GM12878 (cell line): ENCODE data around the gene PRRC2A. TPM values are rescaled to one million over a fixed set of nuclear protein-coding genes. Genes with fewer than 3 reads are reported as not detected.

Source experiments
- CEBPB ChIP-seq, 2 experiments: fragments of 150-350 bp in 1 of 2; IDR thresholded peaks; 2 replicates each; pipeline ENCODE4 v1.6.1; 2012 to 2014; ENCODE audit warnings: low read depth in 2 of 2, low read length in 2 of 2, borderline replicate concordance in 1 of 2, inconsistent platforms in 1 of 2
- CHD4 ChIP-seq: fragments of 200-600 bp; sonication (generic); IDR thresholded peaks from 2 replicates; pipeline ENCODE4 v1.6.1; 2016; ENCODE audit warnings: mild to moderate bottlenecking
- EP300 ChIP-seq, 2 experiments: fragments of 150-350 bp in 1 of 2; IDR thresholded peaks; 2 replicates each; pipeline ENCODE4 v1.6.1; 2011 to 2012; ENCODE audit warnings: low read depth in 2 of 2, low read length in 2 of 2, borderline replicate concordance in 1 of 2, improper control_type of control experiment in 1 of 2, inconsistent platforms in 1 of 2; ENCODE audit not compliant: control insufficient read depth in 1 of 2
- NFIC ChIP-seq: IDR thresholded peaks from 2 replicates; pipeline ENCODE4 v1.6.1; 2012; ENCODE audit warnings: low read depth, mild to moderate bottlenecking, inconsistent platforms, low read length, moderate library complexity
- NR2C2 ChIP-seq: IDR thresholded peaks from 2 replicates; pipeline ENCODE4 v1.6.1; 2011; ENCODE audit warnings: borderline replicate concordance, low read depth; ENCODE audit not compliant: control insufficient read depth, insufficient read length
- POLR2AphosphoS2 ChIP-seq: IDR thresholded peaks from 2 replicates; pipeline ENCODE4 v1.6.1; 2011; ENCODE audit warnings: low read depth, mild to moderate bottlenecking, low read length, improper control_type of control experiment, moderate library complexity
- SPI1 ChIP-seq: IDR thresholded peaks from 2 replicates; pipeline ENCODE4 v1.6.1; 2011; ENCODE audit warnings: low read depth, mild to moderate bottlenecking, low read length, moderate library complexity, borderline replicate concordance; ENCODE audit not compliant: insufficient read depth
- ZBED1 ChIP-seq: IDR thresholded peaks from 2 replicates; pipeline ENCODE4 v1.6.1; 2016; ENCODE audit warnings: borderline replicate concordance
- ZNF384 ChIP-seq: IDR thresholded peaks from 2 replicates; pipeline ENCODE4 v1.6.1; 2012; ENCODE audit warnings: low read depth, mild to moderate bottlenecking, low read length, improper control_type of control experiment, borderline replicate concordance
- polyA plus RNA-seq, 11 experiments: library from polyadenylated mRNA; depleted of rRNA in 4 of 11; unstranded in 6 of 11; stranded (reverse) in 5 of 11; fragments of >200 nt; fragmentation: Nextera tagmentation in 4 of 11; fragmentation: Illumina TruSeq in 1 of 11; extraction: Ambion mirVana in 4 of 11; extraction: Trizol in 1 of 11; gene quantifications; 1 replicate in 1 of 11; 2 replicates in 10 of 11; pipeline versions ENCODE4 v1.2.1 to v1.2.3, GENCODE V29; 2011 to 2016; ENCODE audit warnings: inconsistent platforms in 2 of 11, missing spikeins in 2 of 11, low read depth in 1 of 11
- total RNA-seq, 4 experiments: library from RNA; depleted of rRNA in 3 of 4; stranded (reverse); fragments of >200 nt in 3 of 4; fragmentation: Illumina TruSeq in 1 of 4; extraction: Trizol in 1 of 4; gene quantifications; 2 replicates each; pipeline versions ENCODE4 v1.2.1 to v1.2.3, GENCODE V29; 2013 to 2021
- TF ChIP-seq, protein P1 (sequence below): fragments of 450-650 bp; IDR thresholded peaks from 2 replicates; pipeline ENCODE4 v1.6.1; 2017; ENCODE audit warnings: mild to moderate bottlenecking, moderate library complexity
- TF ChIP-seq, protein P2 (sequence below): fragments of 450-650 bp; IDR thresholded peaks from 2 replicates; pipeline ENCODE4 v1.6.1; 2016; ENCODE audit warnings: mild to moderate bottlenecking
- TF ChIP-seq, protein P3 (sequence below): fragments of 450-650 bp; formaldehyde crosslinking; IDR thresholded peaks from 2 replicates; pipeline ENCODE4 v1.5.0; 2022; ENCODE audit warnings: mild to moderate bottlenecking, missing genetic modification characterization
- TF ChIP-seq, protein P4 (sequence below): fragments of 450-650 bp; IDR thresholded peaks from 2 replicates; pipeline ENCODE4 v1.6.1; 2017; ENCODE audit warnings: borderline replicate concordance
- TF ChIP-seq, protein P5 (sequence below): IDR thresholded peaks from 2 replicates; pipeline ENCODE4 v1.6.1; 2012; ENCODE audit warnings: low read length, inconsistent platforms

Gene PRRC2A
- total and polyA plus RNA-seq, 10 of the 15 experiments (the other 5 are each of a cell fraction or from before 2014, with no cell fraction given) = 0.40 to 244 (median 61.3) TPM

DNA sequence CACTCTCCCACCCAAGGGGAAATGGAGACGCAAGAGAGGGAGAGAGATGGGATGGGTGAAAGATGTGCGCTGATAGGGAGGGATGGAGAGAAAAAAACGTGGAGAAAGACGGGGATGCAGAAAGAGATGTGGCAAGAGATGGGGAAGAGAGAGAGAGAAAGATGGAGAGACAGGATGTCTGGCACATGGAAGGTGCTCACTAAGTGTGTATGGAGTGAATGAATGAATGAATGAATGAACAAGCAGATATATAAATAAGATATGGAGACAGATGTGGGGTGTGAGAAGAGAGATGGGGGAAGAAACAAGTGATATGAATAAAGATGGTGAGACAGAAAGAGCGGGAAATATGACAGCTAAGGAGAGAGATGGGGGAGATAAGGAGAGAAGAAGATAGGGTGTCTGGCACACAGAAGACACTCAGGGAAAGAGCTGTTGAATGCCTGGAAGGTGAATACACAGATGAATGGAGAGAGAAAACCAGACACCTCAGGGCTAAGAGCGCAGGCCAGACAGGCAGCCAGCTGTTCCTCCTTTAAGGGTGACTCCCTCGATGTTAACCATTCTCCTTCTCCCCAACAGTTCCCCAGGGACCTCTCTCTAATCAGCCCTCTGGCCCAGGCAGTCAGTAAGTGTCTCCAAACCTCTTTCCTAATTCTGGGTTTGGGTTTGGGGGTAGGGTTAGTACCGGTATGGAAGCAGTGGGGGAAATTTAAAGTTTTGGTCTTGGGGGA is 44.4 kb upstream of the PRRC2A start (continued):
- TF ChIP-seq, protein P1, sequence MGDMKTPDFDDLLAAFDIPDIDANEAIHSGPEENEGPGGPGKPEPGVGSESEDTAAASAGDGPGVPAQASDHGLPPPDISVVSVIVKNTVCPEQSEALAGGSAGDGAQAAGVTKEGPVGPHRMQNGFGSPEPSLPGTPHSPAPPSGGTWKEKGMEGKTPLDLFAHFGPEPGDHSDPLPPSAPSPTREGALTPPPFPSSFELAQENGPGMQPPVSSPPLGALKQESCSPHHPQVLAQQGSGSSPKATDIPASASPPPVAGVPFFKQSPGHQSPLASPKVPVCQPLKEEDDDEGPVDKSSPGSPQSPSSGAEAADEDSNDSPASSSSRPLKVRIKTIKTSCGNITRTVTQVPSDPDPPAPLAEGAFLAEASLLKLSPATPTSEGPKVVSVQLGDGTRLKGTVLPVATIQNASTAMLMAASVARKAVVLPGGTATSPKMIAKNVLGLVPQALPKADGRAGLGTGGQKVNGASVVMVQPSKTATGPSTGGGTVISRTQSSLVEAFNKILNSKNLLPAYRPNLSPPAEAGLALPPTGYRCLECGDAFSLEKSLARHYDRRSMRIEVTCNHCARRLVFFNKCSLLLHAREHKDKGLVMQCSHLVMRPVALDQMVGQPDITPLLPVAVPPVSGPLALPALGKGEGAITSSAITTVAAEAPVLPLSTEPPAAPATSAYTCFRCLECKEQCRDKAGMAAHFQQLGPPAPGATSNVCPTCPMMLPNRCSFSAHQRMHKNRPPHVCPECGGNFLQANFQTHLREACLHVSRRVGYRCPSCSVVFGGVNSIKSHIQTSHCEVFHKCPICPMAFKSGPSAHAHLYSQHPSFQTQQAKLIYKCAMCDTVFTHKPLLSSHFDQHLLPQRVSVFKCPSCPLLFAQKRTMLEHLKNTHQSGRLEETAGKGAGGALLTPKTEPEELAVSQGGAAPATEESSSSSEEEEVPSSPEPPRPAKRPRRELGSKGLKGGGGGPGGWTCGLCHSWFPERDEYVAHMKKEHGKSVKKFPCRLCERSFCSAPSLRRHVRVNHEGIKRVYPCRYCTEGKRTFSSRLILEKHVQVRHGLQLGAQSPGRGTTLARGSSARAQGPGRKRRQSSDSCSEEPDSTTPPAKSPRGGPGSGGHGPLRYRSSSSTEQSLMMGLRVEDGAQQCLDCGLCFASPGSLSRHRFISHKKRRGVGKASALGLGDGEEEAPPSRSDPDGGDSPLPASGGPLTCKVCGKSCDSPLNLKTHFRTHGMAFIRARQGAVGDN = no peak
- TF ChIP-seq, protein P2, sequence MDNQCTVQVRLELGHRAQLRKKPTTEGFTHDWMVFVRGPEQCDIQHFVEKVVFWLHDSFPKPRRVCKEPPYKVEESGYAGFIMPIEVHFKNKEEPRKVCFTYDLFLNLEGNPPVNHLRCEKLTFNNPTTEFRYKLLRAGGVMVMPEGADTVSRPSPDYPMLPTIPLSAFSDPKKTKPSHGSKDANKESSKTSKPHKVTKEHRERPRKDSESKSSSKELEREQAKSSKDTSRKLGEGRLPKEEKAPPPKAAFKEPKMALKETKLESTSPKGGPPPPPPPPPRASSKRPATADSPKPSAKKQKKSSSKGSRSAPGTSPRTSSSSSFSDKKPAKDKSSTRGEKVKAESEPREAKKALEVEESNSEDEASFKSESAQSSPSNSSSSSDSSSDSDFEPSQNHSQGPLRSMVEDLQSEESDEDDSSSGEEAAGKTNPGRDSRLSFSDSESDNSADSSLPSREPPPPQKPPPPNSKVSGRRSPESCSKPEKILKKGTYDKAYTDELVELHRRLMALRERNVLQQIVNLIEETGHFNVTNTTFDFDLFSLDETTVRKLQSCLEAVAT = 0 out of 2 replicates have a peak, but pooled peaks have one; percentile 79
- no peak for TF ChIP-seq CHD4
- TF ChIP-seq NR2C2 = no peak
- TF ChIP-seq, protein P3, sequence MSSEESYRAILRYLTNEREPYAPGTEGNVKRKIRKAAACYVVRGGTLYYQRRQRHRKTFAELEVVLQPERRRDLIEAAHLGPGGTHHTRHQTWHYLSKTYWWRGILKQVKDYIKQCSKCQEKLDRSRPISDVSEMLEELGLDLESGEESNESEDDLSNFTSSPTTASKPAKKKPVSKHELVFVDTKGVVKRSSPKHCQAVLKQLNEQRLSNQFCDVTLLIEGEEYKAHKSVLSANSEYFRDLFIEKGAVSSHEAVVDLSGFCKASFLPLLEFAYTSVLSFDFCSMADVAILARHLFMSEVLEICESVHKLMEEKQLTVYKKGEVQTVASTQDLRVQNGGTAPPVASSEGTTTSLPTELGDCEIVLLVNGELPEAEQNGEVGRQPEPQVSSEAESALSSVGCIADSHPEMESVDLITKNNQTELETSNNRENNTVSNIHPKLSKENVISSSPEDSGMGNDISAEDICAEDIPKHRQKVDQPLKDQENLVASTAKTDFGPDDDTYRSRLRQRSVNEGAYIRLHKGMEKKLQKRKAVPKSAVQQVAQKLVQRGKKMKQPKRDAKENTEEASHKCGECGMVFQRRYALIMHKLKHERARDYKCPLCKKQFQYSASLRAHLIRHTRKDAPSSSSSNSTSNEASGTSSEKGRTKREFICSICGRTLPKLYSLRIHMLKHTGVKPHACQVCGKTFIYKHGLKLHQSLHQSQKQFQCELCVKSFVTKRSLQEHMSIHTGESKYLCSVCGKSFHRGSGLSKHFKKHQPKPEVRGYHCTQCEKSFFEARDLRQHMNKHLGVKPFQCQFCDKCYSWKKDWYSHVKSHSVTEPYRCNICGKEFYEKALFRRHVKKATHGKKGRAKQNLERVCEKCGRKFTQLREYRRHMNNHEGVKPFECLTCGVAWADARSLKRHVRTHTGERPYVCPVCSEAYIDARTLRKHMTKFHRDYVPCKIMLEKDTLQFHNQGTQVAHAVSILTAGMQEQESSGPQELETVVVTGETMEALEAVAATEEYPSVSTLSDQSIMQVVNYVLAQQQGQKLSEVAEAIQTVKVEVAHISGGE (CRISPR knock-in tag) = no peak
- TF ChIP-seq ZNF384 = no peak
- TF ChIP-seq ZBED1 = peak; percentile 20; the same call in 1 of the 2 replicates
- TF ChIP-seq NFIC = no peak
- TF ChIP-seq SPI1 = 0 out of 2 replicates have a peak, but pooled peaks have one; percentile 3
- 0 out of 2 replicates have a peak, but pooled peaks have one; percentile 29 for TF ChIP-seq POLR2AphosphoS2
- TF ChIP-seq, protein P4, sequence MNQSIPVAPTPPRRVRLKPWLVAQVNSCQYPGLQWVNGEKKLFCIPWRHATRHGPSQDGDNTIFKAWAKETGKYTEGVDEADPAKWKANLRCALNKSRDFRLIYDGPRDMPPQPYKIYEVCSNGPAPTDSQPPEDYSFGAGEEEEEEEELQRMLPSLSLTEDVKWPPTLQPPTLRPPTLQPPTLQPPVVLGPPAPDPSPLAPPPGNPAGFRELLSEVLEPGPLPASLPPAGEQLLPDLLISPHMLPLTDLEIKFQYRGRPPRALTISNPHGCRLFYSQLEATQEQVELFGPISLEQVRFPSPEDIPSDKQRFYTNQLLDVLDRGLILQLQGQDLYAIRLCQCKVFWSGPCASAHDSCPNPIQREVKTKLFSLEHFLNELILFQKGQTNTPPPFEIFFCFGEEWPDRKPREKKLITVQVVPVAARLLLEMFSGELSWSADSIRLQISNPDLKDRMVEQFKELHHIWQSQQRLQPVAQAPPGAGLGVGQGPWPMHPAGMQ = no peak
- no peak for TF ChIP-seq CEBPB (IDR thresholded peaks at IDR 0.05; ENCODE audit: borderline replicate concordance in 1 of 2, low read depth in 2 of 2, low read length in 2 of 2)
- TF ChIP-seq, protein P5, sequence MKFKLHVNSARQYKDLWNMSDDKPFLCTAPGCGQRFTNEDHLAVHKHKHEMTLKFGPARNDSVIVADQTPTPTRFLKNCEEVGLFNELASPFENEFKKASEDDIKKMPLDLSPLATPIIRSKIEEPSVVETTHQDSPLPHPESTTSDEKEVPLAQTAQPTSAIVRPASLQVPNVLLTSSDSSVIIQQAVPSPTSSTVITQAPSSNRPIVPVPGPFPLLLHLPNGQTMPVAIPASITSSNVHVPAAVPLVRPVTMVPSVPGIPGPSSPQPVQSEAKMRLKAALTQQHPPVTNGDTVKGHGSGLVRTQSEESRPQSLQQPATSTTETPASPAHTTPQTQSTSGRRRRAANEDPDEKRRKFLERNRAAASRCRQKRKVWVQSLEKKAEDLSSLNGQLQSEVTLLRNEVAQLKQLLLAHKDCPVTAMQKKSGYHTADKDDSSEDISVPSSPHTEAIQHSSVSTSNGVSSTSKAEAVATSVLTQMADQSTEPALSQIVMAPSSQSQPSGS = no peak
- TF ChIP-seq EP300 (IDR thresholded peaks at IDR 0.05; ENCODE audit: borderline replicate concordance in 1 of 2, control insufficient read depth in 1 of 2, low read depth in 2 of 2, low read length in 2 of 2) = no peak
